ENCODE measurements around the gene CDH23.

- TF ChIP-seq POLR2A (IDR thresholded peaks at IDR 0.05): no peak
- no peak for TF ChIP-seq CTCF (IDR thresholded peaks at IDR 0.05)
These were observed 86.4 kb downstream of the CDH23 start for GRCh38 chr10:71483135-71483534.

Data from uterus (tissue), 2 donors.